ENCODE measurements around the gene GMDS.

Gene GMDS

DNA sequence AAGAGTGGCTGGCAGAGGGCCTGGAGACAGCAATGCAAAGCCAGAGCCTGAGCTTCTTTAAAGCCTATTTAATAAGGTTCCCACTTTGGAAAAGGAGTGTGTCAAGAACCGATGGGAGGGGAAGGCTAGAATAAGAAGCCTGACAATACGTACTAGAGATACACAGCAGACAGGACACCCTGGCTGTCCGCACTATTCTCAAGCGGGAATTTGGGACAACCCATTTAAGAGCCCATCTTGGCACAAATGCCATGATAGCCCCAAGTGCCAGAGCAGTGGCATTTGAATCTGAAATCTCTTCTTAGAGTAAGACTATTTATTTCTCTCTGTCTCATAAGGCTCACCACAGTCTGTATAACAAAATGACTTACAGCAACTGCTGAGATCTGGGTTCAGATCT lies 3.1 kb downstream of the GMDS start:
- DNase-seq (ENCODE audit: insufficient read length, low spot score), result no peak

GRCh38 chr6:2240961-2241360 lies 4.4 kb downstream of the GMDS start:
- DNase-seq (ENCODE audit: insufficient read length, low spot score) (no peak), FAIRE-seq (no peak)

More for the DNA sequence above, 3.1 kb downstream of the GMDS start:
- no peak for FAIRE-seq

GRCh38 chr6:2237001-2237400 lies 8.4 kb downstream of the GMDS start:
- FAIRE-seq, result no peak

DNA sequence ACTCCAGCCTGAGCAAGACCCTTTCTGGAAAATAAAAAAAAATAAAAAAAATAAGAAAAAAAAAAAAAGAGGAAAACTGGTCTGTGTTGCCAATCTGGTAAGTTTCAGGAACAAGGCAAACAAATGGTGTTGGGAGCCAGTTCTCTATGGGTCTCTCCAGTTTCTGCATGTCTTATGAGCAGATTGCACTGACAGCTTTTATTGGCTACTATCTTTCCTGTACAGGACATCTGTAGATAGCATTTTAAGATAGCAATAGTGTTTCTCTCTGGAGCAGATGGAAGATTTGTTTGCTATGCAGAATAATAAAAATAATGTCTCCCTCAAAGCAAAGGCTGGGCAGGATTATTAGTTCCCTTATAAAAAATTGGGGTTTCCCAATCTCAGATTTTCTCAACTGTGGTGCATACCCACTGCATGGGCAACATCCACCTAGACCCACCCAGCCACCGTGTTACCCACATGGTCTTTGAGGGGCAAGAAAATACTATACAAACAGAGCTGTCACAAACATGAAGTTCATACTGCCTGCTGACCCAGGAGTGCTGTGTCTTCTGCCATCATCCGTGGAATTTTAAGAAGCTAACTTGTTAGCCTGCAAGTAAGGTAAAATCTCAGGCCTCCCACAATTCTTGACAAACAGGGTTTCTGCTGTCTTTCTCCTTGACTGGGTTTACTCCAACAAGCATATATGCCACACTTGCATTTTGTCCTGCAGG lies 9.5 kb downstream of the GMDS start:
- FAIRE-seq, result no peak
- DNase-seq (ENCODE audit: insufficient read length, low spot score), result no peak

More at GRCh38 chr6:2237001-2237400, 8.4 kb downstream of the GMDS start:
- no peak for DNase-seq (ENCODE audit: insufficient read length, low spot score)

DNA sequence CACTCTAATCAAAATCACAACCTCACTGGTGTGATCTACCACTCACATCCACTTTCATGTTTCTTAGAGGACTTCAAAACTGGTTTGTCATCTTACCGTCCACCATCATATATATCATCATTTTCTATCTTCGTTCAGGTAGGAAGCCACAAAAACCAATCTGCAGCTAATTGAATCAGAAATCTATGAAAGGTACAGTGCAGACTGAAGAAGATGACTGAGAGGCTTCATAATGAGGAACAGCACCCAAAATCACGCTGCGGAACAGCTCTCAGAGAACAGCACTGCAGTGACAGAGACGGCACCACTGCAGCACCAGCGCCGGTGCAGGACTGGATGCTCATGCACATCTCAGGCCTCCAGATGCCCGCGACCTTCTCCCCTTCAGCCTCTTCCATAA lies 13.0 kb downstream of the GMDS start:
- FAIRE-seq, result no peak
- DNase-seq (ENCODE audit: insufficient read length, low spot score), result no peak

GRCh38 chr6:2231438-2231837 lies 14.0 kb downstream of the GMDS start:
- DNase-seq (ENCODE audit: insufficient read length, low spot score) (no peak), FAIRE-seq (no peak)

- FAIRE-seq, result no peak
- DNase-seq (ENCODE audit: insufficient read length, low spot score), result no peak
These were observed 14.6 kb downstream of the GMDS start for GRCh38 chr6:2230659-2231277.

DNA sequence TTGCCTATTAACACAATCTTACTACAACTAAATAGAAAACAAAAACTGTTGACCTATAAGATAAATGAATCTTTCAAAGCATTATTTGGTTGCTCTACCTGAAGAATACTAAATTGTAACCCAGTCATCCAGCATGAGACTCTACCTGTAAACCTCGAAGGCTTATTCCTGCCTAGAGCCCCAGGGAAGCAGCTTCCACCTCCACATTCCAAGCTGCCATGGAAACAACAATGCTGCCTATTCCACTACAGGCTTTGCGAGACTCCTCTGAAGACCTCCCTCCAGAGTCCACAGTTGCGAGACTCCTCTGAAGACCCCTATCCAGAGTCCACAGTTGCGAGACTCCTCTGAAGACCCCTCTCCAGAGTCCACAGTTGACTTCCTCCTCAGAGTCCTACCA lies 15.7 kb downstream of the GMDS start:
- no peak for FAIRE-seq
- DNase-seq (ENCODE audit: insufficient read length, low spot score), result no peak

GRCh38 chr6:2229039-2229438 lies 16.4 kb downstream of the GMDS start:
- no peak for DNase-seq (ENCODE audit: insufficient read length, low spot score)
- no peak for FAIRE-seq

GRCh38 chr6:2228392-2228791 lies 17.0 kb downstream of the GMDS start:
- no peak for FAIRE-seq
- DNase-seq (ENCODE audit: insufficient read length, low spot score), result no peak

DNA sequence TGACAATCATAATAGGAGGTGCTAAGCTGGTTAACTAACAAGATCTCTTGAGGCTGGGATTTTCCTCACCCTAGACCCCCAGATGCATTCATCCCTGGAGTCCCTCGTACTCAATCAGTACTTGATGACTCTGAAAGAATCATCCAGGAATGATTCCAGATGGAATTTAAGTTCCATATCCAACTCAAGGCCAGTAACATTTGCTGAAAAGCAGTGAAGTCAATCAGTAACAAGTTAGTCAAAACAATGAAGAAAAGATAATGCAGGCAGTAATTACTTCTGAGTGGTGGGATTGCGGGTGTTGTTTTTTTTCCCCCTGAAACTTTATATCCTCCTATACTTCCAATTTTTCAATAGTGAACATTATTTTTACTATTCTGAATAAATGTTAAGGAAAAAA lies 18.6 kb downstream of the GMDS start:
- DNase-seq (ENCODE audit: insufficient read length, low spot score) (no peak), FAIRE-seq (no peak)

GRCh38 chr6:2225422-2226392 lies 19.7 kb downstream of the GMDS start:
- DNase-seq (ENCODE audit: insufficient read length, low spot score), result no peak
- no peak for FAIRE-seq

DNA sequence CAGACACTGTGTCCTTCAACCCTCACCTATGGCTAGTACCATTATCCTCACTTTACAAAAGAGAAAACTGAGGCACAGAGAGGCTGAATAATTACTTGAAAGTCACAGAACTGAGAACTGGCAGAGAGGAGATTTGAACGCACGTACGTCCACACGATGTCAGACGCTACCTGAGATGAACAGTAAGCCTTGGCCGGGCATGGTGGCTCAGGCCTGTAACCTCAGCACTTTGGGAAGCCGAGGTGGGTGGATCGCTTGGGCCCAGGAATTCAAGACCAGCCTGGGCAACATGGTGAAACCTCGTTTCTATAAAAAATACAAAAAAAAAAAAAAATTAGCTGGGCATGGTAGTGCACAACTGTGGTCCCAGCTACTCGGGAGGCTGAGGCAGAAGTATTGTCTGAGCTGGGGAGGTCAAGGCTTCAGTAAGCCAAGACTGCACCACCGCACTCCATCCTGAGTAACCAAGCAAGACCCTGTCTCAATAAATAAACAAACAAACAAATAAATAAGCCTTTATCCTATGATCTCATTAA lies 20.5 kb downstream of the GMDS start:
- FAIRE-seq, result no peak
- no peak for DNase-seq (ENCODE audit: insufficient read length, low spot score)

DNA sequence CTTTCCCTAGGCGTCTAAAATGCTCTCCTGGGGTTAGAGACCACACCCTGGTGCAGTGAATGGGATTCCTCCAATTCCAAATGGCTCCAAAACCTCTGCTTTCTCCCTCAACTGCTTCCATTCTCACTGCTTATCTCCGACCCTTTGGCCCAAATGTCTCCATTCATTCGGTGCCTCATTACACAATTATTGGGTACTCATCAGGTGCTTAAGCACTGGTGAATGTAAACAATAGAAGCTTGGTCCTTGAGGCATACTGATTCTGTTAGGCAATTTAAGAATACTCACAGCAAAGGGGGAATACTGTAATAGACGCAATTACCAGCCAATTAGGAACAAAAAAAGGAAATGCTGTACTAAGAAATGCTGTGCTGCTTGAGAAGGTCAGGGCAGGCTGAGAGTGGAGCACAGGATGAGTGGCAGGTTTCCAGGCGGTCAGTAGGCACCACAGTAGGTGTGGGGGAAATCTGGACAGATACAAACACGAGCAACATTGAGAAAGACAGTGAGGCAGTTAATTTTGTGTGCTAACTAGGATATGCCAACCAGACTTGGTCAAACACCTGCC lies 23.0 kb downstream of the GMDS start:
- no peak for DNase-seq (ENCODE audit: insufficient read length, low spot score)
- no peak for FAIRE-seq

GRCh38 chr6:2221726-2222274 lies 23.6 kb downstream of the GMDS start:
- no peak for FAIRE-seq
- DNase-seq (ENCODE audit: insufficient read length, low spot score), result no peak

- FAIRE-seq, result no peak
- no peak for DNase-seq (ENCODE audit: insufficient read length, low spot score)
These were observed 25.3 kb downstream of the GMDS start for GRCh38 chr6:2220154-2220553.

DNA sequence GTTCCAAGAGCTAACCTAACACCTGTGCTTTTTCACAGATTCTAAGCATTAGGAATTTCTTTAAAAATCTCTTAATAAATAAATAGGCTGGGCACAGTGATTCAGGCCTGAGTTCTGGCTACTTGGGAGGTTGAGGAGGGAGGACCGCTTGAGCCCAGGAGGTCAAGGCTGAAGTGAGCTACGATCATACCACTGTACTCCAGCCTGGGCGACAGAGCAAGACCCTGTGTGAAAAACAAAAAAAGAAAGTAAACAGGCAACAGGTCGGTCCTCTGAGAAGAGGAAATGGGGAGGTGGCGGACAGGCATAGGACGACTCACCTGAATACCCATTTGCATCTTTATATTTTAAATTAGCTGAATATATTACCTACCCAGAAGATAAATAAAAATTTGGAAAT lies 26.5 kb downstream of the GMDS start:
- FAIRE-seq (no peak), DNase-seq (ENCODE audit: insufficient read length, low spot score) (no peak)

DNA sequence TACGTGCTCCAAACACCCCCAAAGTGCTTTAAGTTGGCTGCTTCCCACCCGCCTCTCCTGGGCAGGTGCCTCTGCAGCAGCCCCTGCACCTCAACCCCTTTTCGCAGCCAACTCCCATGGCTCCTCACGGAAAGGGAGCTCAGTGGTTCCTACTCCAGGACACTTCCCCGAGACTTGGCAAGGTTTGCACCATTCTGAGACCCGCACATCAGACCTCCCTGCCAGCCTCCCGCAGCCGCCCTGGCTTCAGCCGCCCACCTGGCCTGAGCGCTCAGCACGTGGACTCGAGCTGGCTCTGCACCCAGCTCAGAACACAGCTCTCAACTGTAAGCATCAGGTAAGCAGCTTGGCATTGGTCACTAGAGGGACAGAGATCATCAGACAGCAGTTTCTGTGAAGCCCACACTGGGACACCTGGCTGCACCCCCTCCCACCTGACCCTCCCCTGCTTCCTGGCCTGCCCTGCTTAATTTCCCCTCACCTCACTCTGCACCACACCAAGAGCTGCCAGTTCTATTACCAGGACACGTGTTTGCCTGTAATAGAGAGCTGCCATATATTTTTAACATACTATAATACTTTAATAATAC lies 28.5 kb downstream of the GMDS start:
- no peak for FAIRE-seq
- no peak for DNase-seq (ENCODE audit: insufficient read length, low spot score)

GRCh38 chr6:2215342-2215741 lies 30.1 kb downstream of the GMDS start:
- no peak for DNase-seq (ENCODE audit: insufficient read length, low spot score)
- no peak for FAIRE-seq

DNA sequence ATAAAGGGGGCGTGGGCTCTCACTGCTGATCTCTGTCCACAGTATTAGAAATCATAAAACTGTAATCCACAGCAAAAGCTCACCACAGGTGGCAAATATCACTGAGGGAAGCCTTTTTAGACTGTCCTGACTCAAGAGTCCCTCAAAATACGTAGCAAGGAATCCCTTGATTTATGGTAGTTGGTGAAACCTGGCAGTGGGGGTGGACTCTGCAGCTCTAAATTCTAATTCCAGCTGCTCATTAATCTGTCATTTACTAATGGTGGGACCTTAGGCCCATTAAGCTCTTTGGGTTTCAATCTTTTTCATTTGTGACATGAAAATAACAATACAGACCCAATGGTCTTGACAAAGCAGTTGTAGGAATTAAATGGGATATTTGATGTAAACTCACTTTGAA lies 32.3 kb downstream of the GMDS start:
- FAIRE-seq, result no peak

More for the DNA sequence above, 32.3 kb downstream of the GMDS start:
- no peak for DNase-seq (ENCODE audit: insufficient read length, low spot score)

Measured in HTR-8/SVneo (cell line).